CD1c-positive myeloid dendritic cell (primary cell): ENCODE data around the gene CAVIN1.
"Not testable (repeated sequence)": the region's sequence is repeated elsewhere in the genome, so short reads cannot be mapped to it uniquely, and the experiment has no call there.

Experiments
- DNase-seq: peaks from one replicate; pipeline ENCODE4 v3.0.0-alpha.2; 2016; ENCODE audit errors: extremely low spot score

Gene CAVIN1

DNA sequence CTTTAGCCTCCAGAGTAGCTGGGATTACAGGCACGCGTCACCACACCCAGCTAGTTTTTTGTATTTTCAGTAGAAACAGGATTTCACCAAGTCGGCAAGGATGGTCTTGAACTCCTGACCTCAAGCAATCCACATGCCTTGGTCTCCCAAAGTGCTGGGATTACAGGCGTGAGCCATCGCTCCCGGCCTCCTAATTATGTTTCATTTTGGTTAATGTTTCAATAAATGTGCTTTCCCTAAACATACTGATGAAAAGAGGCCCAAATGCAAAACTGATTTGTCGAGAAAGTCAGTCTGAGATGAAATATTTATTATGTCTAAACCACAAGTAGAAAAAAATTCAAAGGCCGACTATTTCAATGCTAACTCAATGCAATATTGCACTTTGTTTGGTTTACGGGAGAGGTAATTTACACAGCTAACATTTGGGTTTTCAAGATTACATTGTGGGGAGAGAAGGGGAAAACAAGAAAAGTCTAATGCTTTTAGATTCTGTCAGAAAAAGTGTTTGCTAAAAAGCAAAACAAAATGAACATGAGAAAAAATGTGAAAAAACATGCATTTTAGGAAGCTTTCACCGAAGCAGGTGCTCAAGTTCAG lies 44.6 kb downstream of the CAVIN1 start:
- no peak for DNase-seq

DNA sequence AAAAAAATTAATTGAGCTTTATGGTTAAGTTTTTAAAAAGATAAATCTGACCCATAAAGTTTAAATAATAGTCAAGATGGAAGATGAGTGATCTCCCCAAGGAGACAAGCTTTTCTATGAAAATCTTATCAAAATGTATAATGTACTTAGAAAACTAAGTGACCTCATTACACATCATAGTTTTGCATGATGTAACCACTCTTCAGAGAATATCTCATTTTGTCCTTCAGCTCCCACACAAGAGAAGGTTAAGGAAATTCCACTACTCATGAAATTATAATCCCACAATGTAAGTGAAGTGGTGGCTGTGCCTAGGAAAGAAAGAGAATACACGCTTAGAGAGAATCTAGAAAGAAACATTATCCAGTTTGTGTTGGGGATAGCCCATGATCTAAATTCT lies 49.2 kb downstream of the CAVIN1 start:
- no peak for DNase-seq

DNA sequence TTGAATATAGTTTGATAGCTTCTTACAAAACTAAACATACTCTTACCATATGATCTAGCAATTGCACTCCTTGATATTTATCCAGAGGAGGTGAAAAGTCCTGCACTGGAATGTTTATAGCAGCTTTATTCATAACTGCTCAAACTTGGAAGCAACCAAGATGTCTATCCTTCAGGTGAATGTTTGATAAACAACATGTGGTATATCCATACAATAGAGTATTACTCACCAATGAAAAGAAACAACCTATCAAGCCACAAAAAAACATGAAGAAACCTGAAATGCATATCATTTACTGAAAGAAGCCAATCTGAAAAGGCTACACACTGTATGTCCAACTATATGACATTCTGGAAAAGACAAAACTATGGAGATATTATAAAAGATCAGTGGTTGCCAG lies 50.9 kb downstream of the CAVIN1 start:
- DNase-seq: no peak

DNA sequence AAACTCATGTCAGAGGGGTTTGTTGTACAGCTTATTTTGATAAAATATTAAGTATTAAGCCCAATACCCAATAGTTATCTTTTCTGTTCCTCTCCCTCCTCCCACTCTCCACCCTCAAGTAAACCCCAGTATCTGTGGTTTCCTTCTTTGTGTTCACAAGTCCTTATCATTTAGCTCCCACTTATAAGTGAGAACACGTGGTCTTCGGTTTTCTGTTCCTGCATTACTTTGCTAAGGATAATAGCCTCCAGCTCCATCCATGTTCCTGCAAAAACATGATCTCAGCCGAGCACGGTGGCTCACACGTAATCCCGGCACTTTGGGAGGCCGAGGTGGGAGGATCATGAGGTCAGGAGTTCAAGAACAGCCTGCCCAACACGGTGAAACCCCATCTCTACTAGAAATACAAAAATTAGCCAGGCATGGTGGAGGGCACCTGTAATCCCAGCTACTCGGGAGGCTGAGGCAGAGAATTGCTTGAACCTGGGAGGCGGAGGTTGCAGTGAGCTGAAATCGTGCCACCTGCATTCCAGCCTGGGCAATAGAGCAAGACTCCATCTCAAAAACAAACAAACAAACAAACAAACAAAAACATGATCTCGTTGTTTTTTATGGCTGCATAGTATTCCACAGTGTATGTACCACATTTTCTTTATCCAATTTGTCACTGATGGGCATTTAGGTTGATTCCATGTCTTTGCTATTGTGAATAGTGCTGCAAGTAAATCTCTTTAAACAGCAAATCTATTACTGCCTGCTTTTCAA lies 54.1 kb downstream of the CAVIN1 start:
- DNase-seq: peak; percentile 37

DNA sequence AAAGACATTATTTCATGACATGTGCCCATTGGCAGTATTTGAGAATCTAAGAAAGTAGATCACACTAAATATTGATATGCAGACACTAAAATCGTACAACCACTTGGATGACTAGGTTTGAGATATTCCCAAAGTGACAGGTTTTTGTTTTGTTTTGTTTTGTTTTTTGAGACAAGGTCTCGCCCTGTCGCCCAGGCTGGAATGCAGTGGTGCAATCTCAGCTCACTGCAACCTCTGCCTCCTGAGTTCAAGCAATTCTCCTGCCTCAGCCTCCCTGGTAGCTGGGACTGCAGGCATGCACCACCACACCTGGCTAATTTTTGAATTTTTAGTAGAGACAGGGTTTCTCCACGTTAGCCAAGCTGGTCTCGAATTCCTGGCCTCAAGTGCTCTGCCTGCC lies 54.7 kb downstream of the CAVIN1 start:
- DNase-seq: not testable (repeated sequence)

DNA sequence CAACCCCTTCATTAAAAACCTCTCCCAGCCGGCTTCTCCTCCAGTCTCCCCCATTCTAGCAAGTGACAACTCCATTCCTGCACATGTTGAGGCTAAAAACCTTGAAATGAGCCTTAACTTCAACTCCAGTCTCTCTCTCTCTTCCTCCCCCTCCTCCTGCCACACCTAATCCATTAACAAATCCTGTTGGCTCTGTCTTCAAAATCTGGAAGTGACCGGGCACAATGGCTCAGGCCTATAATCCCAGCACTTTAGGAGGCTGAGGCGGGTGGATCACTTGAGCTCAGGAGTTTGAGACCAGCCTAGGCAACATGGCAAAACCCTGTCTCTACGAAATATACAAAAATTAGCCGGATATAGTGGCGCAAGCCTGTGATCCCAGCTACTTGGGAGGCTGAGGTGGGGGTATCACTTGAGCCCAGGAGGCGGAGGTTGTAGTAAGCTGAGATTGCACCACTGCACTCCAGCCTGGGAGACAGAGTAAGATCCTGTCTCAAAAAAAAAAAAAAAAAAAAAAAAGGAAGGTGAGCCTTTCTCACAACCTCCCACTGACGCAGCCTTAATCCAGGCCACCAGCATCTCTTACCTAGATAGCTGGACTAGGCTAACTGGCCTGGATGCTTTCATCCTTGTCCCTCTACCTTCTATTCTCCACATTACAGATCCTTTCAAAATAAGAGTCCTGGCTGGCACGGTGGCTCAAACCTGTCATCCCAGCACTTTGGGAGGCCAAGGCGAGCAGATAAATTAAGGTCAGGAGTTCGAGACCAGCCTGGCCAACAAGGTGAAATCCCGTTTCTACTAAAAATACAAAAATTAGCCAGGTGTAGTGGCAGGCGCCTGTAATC lies 56.7 kb downstream of the CAVIN1 start:
- DNase-seq: peak; percentile 38

DNA sequence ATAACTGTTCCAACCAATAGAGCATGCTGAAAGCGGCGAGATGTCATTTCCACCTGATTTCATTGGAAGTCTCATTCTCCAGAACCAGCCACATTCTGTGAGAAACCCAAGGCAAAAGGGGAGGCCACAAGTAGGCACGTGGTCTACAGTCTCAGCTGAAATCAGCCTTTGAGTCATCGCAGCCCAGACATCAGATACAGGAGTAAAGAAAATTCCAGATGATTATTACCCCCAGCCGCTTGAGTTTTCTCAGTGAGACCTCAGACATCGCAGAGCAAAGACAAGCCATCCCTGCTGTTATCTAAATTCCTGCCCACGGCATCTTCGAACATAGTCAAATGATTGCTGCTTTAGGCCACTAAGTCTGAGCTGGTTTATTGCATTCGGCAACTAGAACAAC lies 57.9 kb downstream of the CAVIN1 start:
- DNase-seq: peak; percentile 28

DNA sequence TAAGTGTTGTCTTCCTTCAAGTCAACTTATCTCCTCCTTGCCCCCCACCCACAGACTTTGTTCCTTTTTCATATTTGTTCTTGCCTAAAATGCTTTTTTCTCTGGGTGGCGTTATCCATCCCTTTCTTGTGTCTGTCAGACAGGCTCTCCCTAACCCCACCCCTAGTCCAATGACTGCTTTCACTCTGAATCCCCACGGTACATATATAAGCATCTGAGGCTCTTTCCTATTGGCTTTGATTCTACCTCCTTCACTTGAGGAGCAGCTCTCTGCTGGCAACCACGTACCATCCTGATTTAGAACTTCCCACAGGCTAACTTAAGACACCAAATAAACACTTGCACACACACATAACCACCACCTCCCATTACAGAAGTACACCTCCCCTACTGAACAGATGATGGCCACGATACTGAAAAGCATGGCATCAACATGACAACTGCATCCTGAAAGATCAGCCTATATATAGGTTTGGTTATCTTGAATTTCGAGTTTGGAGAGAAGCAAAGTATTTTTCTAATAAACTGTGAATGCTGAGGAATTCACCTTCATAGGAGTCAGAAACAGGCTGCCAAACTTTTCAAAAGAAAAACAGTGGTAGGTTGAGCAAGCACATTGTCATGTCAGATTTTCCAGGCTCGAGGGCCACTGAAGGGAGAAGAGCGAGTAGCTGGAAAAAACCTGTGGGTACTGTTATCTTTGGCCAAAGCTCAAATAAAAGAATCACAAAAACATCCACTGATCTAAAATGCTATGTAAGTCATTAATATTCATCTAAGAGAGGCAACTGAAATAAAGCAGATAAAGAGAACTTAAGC lies 59.1 kb downstream of the CAVIN1 start:
- DNase-seq: no peak

DNA sequence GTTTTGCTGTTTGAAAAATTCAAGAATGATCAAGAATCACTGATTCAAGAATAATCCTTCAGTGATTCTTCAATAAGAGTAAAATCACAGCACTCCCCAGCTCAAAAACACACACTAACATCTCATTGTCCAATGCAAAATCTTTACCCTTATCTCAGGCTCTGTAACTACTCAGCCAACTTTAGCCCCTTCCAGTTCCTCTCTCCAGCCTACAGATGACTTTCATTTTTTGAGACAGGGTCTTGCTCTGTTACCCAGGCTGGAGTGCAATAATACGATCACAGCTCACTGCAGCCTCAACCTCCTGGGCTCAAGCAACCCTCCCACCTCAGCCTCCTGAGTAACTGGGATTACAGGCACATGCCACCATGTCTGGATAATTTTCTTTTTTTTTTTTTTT lies 59.8 kb downstream of the CAVIN1 start:
- no peak for DNase-seq

DNA sequence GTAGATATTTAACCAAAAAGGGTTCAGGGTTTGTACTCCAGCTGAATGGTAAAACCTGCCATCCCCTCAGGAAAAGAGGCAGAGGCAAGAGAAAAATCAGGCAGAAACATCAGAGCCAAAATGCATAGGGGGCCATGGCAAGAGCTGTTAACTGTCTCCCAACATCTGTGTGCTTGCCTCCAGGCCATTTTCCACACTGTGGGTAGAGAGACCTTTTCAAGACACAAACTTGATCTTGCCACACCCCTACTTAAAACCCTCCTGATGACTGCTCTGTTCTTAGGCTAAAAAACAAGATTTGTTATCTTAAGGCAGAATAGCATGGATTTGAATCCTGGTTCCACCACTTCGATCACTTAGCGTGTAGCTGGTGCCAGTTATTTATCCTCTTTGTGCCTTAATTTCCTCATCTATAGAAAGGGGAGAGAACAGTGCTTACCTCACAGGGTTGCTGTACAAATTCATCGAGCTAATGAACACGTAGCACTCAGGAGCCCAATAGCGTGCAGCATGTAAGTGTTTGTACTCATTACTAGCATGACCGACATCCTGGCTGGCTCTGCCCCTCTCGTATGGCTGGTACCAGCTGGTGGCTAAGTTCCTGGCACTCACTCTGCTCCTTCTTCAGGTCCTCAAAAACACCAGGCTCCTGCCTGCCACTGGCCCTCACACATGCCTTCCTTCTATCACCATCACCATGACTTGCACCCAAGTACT lies 60.7 kb downstream of the CAVIN1 start:
- no peak for DNase-seq

DNA sequence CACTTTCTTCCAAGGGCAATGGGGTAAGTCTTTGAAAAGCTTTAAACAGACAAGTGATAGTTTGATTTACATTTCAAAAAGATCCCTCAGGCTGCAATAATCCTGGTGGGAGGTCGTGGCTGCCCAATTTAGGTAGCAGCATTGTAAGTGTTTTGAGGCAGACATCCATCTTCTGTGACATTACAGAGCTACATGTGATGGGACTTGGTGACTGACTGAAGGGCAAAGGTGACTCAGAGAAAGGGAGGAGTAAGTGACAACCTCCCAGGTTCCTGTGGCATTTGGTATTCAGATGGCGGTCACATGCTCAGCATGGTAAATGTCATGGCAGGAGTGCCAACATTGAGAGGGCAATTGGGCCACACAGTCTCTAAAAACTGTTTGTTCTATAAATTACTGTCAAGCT lies 61.3 kb downstream of the CAVIN1 start:
- DNase-seq: no peak

DNA sequence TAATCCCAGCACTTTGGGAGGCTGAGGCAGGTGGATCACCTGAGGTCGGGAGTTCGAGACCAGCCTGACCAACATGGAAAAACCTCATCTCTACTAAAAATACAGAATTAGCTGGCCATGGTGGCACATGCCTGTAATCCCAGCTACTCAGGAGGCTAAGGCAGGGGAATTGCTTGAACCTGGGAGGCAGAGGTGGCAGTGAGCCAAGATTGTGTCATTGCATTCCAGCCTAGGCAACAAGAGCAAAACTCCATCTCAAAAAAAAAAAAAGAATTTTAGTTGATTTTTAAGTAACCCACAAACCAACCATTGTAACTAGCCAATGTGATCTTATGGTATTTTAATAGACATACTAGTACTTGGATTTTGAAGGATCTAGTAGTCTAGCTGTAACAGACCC lies 62.7 kb downstream of the CAVIN1 start:
- DNase-seq: not testable (repeated sequence)

DNA sequence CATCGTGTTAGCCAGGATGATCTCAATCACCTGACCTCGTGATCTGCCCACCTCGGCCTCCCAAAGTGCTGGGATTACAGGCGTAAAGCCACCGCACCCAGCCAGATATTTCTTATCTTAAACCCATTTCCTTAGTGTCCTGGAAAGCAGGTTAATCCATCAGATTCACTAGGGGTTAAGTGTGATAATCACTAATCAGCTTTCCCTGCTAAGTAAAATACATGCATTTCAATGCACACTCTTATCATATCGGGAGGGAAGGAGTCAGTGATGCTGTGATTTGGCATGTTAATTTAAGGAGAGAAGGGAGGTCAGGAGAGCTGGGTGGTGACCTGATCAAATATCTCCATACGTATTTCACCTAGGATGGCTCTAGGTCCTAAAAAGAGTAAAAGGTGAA lies 63.9 kb downstream of the CAVIN1 start:
- DNase-seq: no peak

DNA sequence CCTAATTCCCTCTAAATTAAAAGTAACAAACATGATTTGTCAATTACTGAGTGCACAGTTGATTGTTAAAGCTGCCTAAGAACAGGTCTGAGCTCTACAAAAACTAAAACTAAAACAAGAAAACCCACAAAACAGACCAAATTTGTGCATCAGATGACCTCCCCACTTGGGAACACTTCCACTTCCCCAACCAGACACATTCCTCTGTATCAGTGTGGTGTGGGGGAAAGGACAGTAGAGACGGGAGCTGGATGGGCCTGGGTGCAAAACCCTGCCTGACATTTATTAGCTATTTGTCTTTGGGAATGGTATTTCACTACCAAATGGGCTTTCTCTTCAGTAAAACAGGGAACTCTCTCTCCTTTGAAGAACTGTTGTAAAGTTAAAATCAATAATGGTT lies 64.6 kb downstream of the CAVIN1 start:
- peak; percentile 29 for DNase-seq

DNA sequence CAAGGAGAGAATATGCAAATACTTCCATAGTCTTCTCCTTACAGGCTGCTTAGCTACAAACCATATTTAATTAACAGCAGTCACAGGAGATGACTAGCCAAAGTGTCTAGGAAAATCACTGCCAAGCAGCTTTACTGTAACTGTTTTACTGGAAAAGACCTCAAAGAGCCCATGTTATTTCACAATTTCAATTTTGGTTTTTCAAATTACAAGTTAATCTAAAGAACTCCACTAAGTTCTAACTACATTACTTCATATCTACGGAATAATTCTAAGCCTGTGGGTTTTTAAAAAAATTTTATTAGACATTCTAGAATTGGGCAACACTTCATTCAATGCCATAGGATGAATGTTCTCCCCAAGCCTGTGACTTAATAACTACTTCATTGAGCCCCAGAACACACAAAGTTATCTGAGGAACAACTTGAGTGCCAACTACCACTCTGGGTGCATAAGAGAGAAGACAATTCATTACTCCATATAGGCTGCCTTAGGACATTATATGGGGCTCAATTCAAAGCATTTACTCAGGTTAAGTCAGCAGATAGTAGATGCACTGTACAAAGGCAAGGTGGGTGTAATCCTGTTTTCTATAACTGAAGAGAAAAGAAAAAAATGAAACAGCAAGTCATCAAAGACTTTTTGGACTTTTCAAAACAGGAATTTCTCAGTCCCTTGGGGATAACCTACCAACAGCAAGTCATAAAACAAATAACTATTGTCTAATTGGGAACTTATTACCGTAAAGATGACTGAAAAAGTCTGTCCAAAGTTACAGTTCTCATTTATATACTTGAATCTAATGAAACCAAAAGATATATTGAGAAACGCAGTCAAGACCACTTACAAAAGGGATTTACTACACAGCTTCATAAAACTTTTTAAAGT lies 67.9 kb downstream of the CAVIN1 start:
- DNase-seq: no peak
